ENCODE results near the gene MT1M. TPM values are rescaled to one million over a fixed set of nuclear protein-coding genes. Genes with fewer than 3 reads are reported as not detected.
A peak's percentile ranks its signal among the peaks of the same experiment; 100 is the strongest.
"Not testable (repeated sequence)": the region's sequence is repeated elsewhere in the genome, so short reads cannot be mapped to it uniquely, and the experiment has no call there.

Gene MT1M
- total RNA-seq: not detected in 2 replicates

DNA sequence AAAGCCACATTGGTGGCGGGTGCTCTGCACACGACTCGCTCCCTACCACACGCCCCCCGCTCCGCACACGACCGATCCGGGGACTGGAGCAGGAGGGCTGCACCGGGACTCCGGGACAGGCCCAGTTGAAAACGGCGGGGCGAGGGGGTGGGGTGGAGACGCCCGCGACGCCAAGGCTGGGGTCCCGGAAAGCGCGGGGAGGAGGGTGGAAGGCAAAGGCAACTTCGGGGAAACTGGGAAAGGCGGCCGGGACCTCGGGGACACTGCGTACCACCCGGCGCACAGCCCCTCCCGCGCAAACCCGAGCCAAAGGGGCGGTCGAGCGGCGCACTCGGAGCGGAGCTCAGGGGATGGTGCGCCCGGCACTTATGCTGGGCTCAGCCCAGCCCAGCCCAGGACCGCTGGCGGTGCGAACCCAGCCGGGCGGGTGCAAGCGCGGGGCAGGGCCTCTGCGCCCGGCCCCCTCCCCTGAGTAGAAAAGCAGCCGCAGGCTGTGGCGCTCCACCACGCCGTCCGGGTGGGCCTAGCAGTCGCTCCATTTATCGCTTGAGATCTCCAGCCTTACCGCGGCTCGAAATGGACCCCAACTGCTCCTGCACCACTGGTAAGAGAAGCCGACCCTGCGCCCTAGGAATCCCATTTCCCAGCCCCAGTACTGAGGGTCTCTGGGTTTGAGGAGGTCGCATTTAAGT lies at the start of gene MT1M:
TSS of gene MT1M (plus strand) at position 504 of the 692 bp plus-strand sequence. CDS start at position 577, 73 bp downstream.
- Mint-ChIP-seq H3K9me3 (no peaks in the 10 kb centered on the region), H3K36me3 (ENCODE audit: low read depth) (no peaks in the 10 kb centered on the region), H3K4me3 (peak within 1 kb of the TSS; percentile 65), H3K27me3 (peaks cover 39% of the 10 kb centered on the region), H3K27ac (no peak within 1 kb of the TSS), H3K4me1 (peaks cover 43% of the 10 kb centered on the region)
- intact Hi-C loops (cut with micrococcal nuclease): loop anchor here (5.0 to 10.0 kb wide), 2 partner anchors 40 to 302 kb away; partner anchors contain the start of gene HERPUD1
- ATAC-seq (ENCODE audit: low read depth) (no peak), DNase-seq (no peak)
- POLR2A ChIA-PET: no interaction called here
- CTCF ChIA-PET: no interaction called here
- TF ChIP-seq, protein P1, sequence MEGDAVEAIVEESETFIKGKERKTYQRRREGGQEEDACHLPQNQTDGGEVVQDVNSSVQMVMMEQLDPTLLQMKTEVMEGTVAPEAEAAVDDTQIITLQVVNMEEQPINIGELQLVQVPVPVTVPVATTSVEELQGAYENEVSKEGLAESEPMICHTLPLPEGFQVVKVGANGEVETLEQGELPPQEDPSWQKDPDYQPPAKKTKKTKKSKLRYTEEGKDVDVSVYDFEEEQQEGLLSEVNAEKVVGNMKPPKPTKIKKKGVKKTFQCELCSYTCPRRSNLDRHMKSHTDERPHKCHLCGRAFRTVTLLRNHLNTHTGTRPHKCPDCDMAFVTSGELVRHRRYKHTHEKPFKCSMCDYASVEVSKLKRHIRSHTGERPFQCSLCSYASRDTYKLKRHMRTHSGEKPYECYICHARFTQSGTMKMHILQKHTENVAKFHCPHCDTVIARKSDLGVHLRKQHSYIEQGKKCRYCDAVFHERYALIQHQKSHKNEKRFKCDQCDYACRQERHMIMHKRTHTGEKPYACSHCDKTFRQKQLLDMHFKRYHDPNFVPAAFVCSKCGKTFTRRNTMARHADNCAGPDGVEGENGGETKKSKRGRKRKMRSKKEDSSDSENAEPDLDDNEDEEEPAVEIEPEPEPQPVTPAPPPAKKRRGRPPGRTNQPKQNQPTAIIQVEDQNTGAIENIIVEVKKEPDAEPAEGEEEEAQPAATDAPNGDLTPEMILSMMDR (IDR thresholded peaks at IDR 0.05): no peak

DNA sequence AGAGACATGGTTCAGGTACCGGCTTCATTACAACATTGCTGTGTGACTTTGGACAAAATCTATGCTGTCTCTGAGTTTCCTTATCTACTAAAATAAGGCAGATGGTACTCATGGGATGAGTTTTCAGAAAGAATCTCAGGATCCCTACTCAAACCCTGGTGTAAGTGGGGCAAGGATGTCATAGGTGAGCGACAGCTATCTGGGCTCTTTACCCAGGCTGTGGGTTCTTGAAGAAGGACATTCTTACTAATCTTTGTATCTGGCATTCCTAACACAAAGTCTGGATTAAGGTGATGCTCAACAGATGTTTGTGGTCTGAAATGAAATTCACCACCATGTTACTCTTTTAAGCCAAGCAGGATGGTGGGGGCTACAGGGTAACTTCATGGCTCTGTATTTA lies 49.5 kb upstream of the MT1M start:
- H3K27ac Mint-ChIP-seq; DNase-seq; POLR2A ChIA-PET; H3K4me1 Mint-ChIP-seq; CTCF ChIA-PET; intact Hi-C loops (cut with micrococcal nuclease); H3K9me3 Mint-ChIP-seq; H3K36me3 Mint-ChIP-seq (ENCODE audit: low read depth); H3K4me3 Mint-ChIP-seq; ATAC-seq (ENCODE audit: low read depth): not testable (repeated sequence)
- H3K27me3 Mint-ChIP-seq: peaks cover 31% of the 10 kb centered on the region

DNA sequence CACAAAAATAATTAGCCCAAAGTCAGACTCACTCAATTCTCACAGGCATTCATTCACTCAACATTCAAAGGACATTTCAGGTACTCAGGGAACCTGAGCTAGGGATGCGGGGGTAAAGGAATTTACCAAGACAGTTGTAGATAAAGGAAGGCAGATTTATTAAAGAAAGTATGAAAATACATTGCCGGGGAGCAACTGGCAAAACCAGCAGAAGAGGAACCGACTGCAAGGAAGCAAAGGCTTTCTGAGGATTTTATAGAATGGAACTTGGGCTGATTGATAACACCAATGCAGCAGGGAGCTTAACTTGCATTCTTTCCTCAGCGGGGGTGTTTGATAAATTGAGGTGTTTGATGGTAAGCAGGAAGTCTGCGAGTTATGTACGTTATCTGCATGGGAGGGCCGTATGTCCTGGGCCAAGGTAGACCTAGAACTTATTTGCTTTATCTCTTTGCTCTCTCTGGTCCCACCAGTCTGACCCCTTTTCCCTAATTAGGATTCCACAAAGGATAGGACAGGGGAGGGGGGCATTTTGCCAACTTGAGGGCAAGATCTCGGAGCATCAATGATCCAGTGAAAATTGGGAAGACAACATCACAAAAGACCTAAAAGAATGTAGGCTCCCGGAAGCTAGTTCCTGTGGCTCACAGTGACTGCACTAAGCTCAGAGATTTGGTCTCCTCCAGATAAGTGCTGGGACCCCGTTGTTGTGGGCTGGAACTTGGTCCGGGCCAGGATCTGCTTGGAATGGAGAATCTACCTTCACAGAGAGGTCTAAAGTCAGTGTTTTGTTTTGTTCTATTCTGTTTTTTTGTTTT lies 48.9 kb upstream of the MT1M start:
- DNase-seq: no peak
- H3K4me1 Mint-ChIP-seq: no peaks in the 10 kb centered on the region
- TF ChIP-seq, protein P1 (IDR thresholded peaks at IDR 0.05): no peak
- POLR2A ChIA-PET: no interaction called here
- CTCF ChIA-PET: no interaction called here
- intact Hi-C loops (cut with micrococcal nuclease): no loop called here
- no peaks in the 10 kb centered on the region for H3K36me3 Mint-ChIP-seq (ENCODE audit: low read depth)
- ATAC-seq (ENCODE audit: low read depth): no peak
- H3K27ac Mint-ChIP-seq: no peak overlapping the region
- no peak overlapping the region for H3K4me3 Mint-ChIP-seq
- H3K27me3 Mint-ChIP-seq: peaks cover 36% of the 10 kb centered on the region
- no peaks in the 10 kb centered on the region for H3K9me3 Mint-ChIP-seq

DNA sequence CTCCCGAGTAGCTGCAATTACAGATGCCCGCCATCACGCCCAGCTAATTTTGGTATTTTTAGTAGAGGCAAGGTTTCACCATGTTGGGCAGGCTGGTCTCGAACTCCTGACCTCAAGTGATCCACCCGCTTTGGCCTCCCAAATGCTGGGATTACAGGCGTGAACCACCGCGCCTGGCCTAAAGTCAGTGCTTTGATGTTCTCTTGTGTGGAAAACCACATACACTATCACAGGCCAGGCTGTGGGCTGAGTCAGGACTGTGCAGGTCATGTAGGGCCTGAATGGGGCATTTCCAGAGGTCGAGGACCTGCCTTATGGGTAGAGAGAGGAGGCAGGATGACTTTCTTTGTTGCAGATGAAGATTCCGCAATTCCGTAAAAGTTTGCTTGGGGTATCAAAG lies 48.2 kb upstream of the MT1M start:
- Mint-ChIP-seq H3K27ac (no peak overlapping the region), H3K36me3 (ENCODE audit: low read depth) (no peaks in the 10 kb centered on the region), H3K4me1 (peaks cover 4% of the 10 kb centered on the region), H3K27me3 (peaks cover 41% of the 10 kb centered on the region), H3K9me3 (no peaks in the 10 kb centered on the region), H3K4me3 (no peak overlapping the region)
- TF ChIP-seq, protein P1 (IDR thresholded peaks at IDR 0.05): no peak
- DNase-seq (no peak), ATAC-seq (ENCODE audit: low read depth) (no peak)
- intact Hi-C loops (cut with micrococcal nuclease): no loop called here
- ChIA-PET POLR2A (no interaction called here), CTCF (no interaction called here)

DNA sequence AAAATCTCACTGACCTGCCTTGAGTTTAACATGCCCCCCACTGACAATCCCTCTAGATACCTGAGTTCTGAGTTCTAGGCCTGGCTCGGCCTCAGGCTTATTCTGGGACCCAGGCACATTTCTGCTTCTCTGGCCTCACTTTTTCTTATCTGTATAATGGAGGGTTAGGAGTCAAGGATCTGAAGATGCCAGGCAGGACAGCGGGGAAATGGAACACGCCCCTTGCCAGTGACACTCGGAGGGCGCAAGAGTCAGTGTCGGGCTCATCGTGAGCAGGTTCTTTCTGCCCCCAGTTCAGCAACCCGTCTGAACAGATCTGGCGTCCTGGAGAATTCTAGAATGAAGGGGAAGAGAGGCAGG lies 43.7 kb upstream of the MT1M start:
- intact Hi-C loops (cut with micrococcal nuclease): no loop called here
- Mint-ChIP-seq H3K9me3 (no peaks in the 10 kb centered on the region), H3K27me3 (peaks cover 51% of the 10 kb centered on the region), H3K27ac (no peak overlapping the region), H3K36me3 (ENCODE audit: low read depth) (no peaks in the 10 kb centered on the region), H3K4me1 (peaks cover 6% of the 10 kb centered on the region), H3K4me3 (peak overlapping the region; percentile 35)
- ChIA-PET CTCF (no interaction called here), POLR2A (no interaction called here)
- DNase-seq: no peak
- no peak for ATAC-seq (ENCODE audit: low read depth)
- TF ChIP-seq, protein P1 (IDR thresholded peaks at IDR 0.05): no peak

Data from activated B cell treated with CpG ODN at 0.5 μM for 24 hours (primary cell).